Glomerular endothelial cell (primary cell): Measurements from ENCODE around the gene TIA1. TPM values are rescaled to one million over a fixed set of nuclear protein-coding genes. Genes with fewer than 3 reads are reported as not detected.
A peak's percentile ranks its signal among the peaks of the same experiment; 100 is the strongest.
"Not testable (repeated sequence)": the region's sequence is repeated elsewhere in the genome, so short reads cannot be mapped to it uniquely, and the experiment has no call there.

ENCODE experiments used
- DNase-seq: peaks from one replicate; pipeline ENCODE4 v3.0.0-alpha.2; 2011; ENCODE audit warnings: low read depth, low spot score; ENCODE audit errors: extremely low read depth
- total RNA-seq: library from RNA; depleted of rRNA; stranded (reverse); fragments of >200 nt; gene quantifications from 2 replicates; pipeline ENCODE4 v1.2.3, GENCODE V29; 2015

The TIA1 gene, protein sequence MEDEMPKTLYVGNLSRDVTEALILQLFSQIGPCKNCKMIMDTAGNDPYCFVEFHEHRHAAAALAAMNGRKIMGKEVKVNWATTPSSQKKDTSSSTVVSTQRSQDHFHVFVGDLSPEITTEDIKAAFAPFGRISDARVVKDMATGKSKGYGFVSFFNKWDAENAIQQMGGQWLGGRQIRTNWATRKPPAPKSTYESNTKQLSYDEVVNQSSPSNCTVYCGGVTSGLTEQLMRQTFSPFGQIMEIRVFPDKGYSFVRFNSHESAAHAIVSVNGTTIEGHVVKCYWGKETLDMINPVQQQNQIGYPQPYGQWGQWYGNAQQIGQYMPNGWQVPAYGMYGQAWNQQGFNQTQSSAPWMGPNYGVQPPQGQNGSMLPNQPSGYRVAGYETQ
- total RNA-seq, result 50.5 and 91.8 TPM in 2 replicates

DNA sequence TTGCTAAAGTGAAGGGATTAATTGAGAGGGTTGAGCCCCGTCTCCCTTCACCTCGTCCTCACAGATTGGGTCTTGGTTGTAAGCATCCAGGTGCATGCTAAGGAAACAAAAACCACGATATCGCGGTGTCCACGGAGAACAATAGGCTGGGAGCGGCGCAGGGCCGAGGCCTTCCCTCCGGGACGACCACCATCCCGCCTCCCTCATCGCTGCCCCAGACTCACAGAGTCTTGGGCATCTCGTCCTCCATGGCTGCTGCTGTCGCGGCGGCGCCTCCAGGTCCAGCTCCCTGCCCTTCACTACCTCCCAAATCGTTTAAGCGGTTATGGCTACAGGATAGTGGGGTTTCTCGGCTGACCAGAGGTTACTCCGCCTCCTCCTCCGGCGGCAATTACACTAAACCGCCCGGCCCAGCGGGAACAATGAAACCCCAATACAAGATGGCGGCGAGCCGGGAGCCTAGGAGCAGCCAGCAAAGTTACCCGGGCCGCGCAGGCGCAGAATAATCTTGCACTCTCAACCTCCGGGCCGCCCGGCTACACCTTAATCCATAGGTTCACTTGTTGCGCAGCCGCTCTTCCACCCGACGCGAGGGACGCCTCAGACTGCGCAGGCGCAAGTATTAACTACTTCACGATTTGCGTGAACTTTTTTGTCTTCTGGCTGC lies at the start of gene TIA1:
TIA1 (minus strand) TSS at position 448 of the 667 bp plus-strand sequence; CDS start at position 250, 198 bp downstream.
- DNase-seq, result peak; percentile 94

DNA sequence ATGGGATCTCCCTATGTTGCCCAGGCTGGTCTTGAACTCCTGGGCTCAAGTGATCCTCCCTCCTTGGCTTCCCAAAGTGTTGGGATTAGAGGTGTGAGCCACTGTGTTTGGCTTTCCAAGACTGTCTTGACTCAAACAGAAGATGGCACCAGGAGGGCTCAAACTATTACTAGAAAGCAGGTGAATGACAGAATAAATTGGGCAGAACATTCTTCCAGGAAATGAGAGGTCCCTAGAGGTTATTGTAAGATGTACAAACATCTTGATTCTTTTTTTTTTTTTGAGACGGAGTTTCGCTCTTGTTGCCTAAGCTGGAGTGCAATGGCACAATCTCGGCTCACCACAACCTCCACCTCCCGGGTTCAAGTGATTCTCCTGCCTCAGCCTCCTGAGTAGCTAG lies 49.4 kb upstream of the TIA1 start:
- not testable (repeated sequence) for DNase-seq

DNA sequence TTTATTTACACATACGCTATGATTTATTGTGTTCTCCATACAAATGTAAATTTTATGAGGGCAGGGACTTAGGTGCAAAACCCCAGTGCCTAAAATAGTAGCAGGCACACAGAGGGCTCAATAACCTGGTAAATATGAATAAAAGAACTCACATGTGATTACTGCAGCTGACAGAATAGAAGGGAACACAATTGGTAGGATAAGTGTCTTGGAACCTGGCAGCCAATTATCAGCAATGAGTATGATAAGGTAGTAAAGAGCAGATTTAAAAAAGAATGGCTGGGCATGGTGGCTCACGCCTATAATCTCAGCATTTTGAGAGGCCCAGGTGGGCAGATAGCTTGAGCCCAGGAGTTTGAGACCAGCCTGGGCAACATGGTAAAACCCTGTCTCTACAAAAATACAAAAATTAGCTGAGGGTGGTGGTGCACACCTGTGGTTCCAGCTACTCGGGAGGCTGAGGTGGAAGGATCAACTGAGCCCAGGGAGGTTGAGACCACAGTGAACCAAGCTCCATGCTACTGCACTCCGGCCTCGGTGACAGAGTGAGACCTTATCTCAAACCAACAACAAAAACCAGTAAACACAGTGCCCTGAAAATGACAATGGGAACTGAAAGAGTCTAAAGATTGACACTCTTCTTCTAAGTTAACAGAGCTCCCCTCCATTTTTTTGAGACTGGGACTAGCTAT lies 35.2 kb upstream of the TIA1 start:
- DNase-seq, result no peak

DNA sequence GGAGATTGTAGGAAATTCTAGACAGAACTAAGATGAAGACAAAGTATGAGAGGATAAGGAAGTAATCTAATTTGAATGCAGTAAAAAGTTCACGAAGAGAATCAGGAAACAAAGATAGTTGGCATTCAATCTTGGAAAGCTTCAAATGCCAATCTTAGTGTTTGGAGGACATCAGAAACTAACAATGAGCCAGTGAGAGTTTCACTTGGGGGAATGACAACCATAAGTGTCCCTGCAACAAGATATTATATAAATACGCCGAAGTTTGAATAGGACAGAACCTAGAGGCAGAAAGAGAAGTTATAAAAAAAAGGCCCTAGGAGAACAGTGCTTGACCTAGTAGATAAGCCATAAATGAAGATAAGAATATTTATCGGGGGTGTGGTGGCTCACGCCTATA lies 34.0 kb upstream of the TIA1 start:
- no peak for DNase-seq

DNA sequence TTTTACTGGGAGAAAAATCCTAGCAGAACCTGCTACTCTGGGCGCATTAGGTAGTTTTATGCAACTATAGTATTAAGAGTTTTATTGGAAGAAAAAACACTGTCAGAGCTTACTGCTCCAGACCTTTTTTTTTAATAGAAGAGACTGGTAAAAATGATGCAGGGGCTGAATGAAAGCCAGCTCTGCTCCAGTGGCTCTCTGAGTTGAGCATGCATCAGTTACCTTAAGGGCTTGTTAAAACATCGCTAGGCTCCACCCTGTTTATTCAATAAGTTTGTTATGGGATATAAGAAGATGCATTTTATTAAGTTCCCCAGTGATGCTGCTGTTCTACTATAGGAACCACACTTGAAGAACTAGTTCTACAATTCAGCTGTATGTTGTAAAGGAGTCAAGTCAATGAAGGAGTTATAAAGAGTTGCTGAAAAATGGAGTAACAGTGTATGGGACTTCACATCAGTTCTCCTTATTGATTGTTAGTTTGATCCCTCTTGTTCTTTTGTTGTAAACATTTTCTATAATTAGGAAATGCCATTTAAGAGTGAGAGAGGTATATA lies 31.9 kb upstream of the TIA1 start:
- DNase-seq, result no peak

DNA sequence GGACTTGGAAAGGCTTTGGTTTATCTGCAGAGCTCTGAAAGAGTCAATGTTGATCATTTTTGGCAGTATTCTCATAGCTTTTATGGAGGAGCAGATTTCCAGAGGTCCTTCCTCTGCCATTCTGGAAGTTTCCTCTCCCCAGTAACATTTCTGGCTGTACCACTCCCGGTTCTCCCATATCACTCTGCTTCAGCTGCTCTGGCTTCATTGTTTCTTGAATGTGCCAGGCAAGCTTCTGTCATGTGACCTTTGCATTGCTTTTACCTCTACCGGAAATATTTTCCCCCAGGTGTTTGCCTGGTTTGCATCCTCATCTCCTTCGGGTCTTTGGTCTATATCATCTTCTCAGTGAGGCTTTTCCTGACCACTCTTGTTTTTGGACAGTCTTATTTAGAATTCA lies 21.9 kb upstream of the TIA1 start:
- DNase-seq, result no peak

DNA sequence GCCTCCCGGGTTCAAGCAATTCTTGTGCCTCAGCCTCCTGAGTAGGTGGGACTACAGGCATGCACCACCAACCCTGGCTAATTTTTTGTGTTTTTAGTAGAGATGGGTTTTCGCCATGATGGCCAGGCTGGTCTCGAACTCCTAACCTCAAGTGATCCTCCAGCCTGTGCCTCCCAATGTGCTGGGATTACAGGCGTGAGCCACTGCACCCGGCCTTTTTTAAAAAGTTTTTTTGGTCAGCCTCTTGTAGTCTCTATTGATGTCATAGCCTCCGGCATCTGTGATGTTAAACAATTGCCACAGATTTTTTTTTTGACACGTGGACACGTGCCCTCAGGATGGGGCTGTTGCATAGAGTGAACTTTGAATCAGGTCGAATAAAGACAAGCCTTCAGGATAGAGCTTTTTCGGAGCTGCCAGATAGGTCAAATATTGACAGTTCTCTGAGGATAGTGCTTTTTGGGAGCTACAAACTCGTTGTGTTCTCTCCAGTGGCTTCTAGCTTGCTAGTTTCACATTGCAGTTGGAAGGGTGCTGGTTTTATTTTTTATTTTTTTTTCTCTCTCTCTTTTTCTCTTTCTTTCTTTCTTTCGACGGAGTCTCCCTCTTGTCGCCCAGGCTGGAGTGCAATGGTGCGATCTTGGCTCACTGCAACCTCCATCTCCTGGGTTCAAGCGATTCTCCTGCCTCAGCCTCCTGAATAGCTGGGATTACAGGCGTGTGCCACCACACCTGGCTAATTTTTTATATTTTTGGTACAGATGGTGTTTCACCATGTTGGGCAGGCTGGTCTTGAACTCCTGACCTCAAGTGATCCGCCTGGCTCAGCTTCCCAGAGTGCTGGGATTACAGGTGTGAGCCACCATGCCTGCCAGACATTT lies 21.2 kb upstream of the TIA1 start:
- not testable (repeated sequence) for DNase-seq

DNA sequence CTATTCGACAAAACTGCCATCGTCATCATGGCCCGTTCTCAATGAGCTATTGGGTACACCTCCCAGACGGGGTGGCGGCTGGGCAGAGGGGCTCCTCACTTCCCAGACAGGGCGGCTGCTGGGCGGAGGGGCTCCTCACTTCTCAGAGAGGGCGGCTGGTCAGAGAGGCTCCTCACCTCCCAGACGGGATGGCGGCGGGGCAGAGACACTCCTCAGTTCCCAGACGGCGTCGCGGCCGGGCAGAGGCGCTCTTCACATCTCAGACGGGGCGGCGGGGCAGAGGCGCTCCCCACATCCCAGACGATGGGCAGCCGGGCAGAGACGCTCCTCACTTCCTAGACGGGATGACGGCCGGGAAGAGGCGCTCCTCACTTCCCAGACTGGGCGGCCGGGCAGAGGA lies 18.5 kb upstream of the TIA1 start:
- DNase-seq, result not testable (repeated sequence)

DNA sequence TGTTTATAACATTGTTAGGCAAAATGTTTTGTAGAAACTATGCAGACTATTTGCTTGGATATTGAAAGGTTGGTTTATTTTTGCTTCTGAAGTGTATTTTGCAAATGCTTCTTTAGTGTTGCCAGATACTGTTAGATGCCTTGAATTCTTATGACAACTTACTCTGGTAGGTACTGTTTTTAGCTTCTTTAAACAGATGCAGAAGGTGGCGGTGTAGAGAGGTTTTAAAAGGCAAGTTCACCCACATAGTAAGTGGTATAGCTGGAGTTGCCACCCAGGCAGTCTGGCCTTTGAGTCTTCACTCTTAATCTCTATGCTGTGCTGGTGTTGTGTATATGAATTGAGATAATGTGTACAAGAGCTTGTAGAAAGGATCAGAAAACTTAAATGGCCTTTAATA lies 13.1 kb upstream of the TIA1 start:
- no peak for DNase-seq

DNA sequence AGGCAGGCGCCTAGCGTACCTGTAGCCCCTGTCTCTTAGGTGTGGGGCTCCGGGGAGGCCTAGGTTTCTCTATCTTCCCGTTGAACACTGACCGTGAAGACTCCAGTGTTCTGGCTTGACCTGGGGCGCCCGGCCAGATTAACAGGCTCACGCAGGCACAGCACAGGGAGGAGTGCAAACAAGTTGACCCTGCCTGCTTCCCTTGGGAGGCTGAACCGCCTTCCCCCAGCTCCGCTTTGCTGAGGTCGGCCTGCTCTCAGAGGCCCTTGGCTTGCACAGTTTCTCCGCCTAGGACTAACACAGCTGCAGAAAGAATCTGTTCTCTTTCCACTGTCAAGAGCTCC lies 10.1 kb upstream of the TIA1 start:
- no peak for DNase-seq

DNA sequence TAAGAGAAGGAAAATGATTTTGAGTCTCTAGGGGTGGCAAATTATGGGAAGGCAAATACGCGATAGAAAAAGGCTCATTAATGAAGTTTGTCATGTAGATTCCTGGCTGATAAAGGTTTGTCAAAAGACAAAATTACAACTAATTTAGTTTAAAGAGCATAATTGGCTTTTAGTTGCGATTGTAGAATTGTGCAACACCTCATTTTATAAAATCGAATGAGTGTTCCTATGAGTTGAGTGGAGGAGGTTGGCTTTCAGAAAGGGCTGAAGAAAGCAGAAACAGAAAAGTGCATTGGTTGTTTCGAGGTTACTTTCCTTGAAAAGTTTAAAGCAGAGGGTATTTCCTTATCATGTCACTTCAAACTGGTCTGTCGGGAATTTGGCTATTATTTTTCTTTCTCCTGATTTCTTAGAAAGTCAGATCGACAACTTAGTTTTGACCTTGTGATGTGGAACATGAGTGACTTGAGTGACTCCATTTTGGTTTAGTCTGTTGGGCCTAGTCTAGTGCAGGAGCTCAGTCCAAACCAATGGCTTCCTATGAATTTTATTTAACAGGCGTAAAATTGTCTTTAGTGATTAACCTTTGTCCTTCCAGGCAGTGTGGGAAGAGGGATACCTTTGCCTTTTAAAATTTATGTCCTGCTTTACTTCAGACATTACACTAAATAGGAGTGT lies 7.3 kb upstream of the TIA1 start:
- no peak for DNase-seq

DNA sequence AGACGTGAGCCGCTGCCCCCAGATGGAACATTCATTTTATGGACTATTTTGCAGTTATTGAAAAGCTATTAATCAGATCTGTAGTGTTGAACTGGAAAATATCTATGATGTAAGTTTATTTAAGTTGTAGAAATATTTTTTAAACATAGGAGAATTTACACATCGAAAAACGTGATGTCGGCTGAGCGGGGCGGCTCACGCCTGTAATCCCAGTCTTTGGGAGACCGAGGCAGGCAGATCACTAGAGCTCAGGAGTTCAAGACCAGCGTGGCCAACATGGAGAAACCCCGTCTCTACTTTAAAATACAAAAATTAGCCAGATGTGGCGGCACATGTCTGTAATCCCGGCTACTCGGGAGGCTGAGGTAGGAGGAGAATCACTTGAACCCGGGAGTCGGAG lies 2.0 kb upstream of the TIA1 start:
- DNase-seq, result no peak

DNA sequence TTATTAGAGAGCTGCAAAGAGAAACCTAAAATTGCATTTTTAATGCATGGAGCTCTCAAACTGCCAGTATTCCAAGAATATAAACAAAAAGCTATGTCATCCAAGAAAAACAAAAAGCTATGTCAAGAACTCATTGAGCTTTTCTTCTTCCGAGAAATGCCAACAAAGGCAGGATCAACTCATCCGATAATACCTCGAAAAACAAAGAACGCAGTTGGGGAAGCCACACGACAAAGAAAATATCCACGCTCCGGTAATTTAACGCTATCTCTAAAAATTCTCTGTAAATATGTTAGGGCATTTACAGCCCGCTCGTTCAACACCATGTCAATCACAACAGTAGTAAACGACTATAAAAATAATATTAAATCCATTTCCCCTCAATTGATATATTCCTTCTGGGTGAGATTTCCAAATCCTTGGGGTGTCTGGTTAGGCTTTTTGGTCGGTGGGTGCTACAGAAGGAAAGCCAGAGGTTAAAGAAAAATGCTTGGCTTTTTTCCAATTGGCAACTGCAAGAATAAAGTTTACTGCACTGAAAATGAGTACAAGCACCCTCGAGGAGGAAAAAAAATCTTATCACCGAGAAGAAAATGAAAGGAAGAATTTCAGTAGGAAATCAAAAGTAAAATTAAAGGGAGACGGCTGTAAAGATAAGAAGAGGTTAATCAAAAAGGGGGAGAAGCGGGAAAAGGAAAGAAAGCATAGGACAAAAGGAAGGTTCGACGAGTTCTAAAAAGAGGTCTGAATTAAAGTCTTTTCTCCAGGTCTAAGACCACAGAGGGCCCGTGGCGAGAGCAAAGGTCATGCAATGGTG lies 856 bp downstream of the TIA1 start:
- no peak for DNase-seq

DNA sequence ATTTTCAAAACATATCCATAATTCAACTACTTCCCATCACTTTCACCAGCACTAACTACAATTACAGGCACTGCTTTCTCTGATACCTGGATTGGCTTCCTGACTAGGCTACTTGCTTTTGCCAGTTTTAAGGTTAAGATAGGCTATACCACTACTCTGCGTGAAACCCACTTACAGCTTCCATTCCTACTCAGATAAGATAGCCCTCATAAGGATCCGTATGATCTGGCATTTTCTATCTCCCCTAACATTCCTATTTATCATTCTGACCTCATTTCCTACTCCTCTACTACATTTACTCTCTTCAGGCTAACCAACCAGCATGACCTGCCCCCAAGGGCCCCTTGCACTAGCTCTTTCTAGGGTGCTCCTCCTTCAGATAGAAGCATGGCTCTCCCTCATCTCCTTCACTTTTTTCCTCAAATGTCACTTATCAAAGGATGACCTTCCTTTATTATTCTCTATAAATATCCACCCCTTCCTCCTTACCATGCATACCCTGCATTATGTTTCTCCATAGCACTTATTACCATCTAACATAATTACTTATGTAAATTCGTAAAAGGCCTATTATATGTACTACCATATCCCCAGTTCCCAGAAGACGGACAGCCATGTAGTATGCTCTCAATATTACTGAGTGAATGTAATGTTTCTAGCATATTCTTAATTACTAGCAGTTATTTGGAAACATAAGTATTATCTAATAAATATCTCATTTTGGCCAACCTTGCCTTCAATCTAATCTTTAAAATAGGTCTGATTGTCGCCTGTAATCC lies 4.4 kb downstream of the TIA1 start:
- no peak for DNase-seq

DNA sequence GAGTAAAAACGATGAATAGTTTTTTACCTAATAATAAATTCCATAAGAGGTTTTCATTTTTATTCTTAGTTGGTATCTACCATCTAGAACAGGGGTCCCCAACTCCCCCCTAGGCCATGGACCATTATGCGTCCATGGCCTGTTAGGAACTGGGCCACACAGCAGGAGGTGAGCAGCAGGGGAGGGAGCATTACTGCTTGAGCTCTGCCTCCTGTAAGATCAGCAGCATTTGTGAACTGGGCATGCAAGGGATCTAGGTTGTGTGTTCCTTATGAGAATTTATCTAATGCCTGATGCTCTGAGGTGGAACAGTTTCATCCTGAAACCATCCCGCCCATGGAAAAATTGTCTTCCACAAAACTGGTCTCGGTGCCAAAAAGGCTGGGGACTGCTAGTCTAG lies 5.9 kb downstream of the TIA1 start:
- DNase-seq, result no peak

DNA sequence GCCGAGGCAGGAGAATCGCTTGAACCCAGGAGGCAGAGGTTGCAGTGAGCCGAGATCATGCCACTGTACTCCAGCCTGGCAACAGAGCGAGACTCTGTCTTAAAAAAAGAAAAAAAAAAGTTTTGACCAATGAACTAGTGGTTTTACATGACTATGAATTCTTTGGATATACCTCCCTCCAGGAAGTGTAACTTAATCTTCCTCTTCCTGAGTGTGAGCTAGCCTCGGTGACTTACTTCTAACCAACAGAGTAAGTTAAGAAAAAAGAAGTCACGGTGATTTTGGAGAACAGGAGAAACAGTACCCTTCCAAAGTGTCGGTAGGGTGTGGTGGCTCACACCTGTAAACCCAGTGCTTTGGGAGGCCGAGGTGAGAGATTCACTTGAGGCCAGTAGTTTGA lies 7.1 kb downstream of the TIA1 start:
- no peak for DNase-seq

DNA sequence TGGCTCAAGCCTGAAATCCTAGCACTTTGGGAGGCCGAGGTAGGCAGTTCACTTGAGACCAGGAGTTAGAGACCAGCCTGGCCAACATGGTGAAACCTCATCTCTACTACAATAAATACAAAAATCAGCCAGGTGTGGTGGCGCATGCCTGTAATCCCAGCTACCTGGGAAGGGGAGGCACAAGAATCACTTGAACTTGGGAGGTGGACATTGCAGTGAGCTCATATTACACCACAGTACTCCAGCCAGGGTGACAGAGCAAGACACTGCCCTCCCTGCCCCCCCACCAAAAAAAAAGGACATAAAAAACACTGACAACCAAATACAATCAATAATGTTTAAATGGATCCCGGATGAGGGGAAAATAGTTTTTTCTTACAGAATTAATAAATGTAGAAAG lies 7.8 kb downstream of the TIA1 start:
- DNase-seq, result no peak

DNA sequence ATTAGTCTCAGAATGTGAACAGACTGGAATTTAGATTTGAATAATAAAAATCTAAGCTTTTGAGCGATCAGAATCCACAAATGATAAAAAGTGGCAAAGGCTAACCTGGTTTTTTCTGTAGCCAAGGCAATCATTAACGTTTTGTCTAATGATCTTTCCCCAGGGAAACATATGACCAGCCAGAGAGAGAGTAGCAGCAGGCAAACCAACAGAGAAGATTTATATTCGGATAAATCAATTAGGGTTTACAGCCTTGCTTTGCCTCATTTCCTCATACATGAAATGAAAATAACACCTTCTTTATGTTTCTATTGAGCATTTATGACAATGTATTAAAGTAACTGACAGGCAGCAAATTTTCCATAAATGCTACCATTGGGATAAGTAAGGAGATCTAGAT lies 14.5 kb downstream of the TIA1 start:
- no peak for DNase-seq
